Measurements from ENCODE around the gene MKRN2.
"Not testable (repeated sequence)": the region's sequence is repeated elsewhere in the genome, so short reads cannot be mapped to it uniquely, and the experiment has no call there.

The MKRN2 gene

DNA sequence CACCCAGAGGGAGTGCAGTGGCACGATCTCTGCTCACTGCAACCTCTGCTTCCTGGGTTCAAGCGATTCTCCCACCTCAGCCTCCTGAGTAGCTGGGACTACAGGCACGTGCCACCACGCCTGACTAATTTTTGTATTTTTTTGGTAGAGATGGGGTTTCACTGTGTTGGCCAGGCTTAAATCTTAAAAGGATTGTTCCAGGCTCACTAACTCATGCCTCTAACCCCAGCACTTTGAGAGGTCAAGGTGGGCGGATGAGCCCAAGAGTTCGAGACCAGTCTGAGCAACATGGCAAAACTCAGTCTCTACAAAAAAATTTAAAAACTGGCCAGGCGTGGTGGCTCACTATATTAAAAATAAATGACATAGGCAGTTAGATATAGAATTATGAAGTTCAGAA, 74.0 kb downstream of the MKRN2 start:
- DNase-seq = not testable (repeated sequence)

DNA sequence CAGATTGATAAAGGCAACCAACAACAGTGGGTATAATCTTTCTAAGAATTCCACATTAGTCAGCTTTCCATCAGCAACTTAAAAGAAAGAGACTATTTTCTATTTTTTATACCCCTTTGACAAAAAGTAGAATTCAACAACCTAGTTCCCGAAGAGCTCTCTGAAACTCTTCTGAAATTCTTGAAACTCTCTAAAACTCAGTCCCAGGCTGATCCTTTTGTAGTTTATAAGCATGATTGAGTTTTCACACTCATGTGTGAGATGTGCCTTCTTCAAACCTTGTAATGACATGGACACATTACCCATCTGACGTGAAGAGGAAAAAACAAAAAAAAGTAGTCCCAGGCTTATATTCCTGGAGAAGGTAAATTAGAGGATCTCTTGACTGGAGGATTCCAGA, 75.6 kb downstream of the MKRN2 start:
- no peak for DNase-seq

DNA sequence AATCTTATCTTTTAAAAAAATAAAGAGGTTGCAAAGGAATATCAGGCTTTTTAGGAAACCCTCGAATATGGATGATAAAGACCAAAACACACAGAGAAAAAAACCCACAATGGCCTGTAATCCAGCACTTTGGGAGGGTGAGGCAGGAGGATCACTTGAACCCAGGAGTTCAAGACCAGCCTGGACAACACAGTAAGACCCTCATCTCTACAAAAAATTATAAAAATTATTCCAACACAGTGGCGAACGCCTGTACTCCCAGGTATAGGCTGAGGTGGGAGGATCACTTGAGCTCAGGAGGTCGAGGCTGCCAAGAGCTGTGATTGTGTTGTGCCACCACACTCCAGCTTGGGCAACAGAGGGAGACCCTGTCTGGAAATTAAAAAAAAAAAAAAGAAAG, 76.2 kb downstream of the MKRN2 start:
- no peak for DNase-seq
